GM12878 (cell line): ENCODE measurements around the gene RDH16. TPM values are rescaled to one million over a fixed set of nuclear protein-coding genes. Genes with fewer than 3 reads are reported as not detected.

Source experiments
- ATAC-seq: fragments of 200-7000 bp; cut with Tn5 transposase; 3 replicates; pipeline ENCODE4 v1.9.1; 2020; ENCODE audit warnings: mild to moderate bottlenecking, moderate library complexity
- BruUV-seq: library from RNA; stranded (reverse); fragments of 400-500 nt; replicated peaks from 2 replicates; lab custom pipeline; 2021; lab: Mats Ljungman, UMichigan
- CTCF ChIA-PET: fragments of 300-600 bp; sonication (Branson Sonifier 250); formaldehyde crosslinking; extraction: SDS; loops from one replicate; lab custom pipeline; 2021; ENCODE audit warnings: inconsistent platforms; lab: Yijun Ruan, JAX
- POLR2A ChIA-PET: fragments of 350-600 bp; formaldehyde crosslinking; extraction: SDS; loops from one replicate; lab custom pipeline; 2021; ENCODE audit warnings: inconsistent platforms; lab: Charles Lee
- RAD21 ChIA-PET: fragments of 300-600 bp; sonication (Branson Sonifier 250); formaldehyde crosslinking; loops from one replicate; lab custom pipeline; 2023; ENCODE audit warnings: antibody characterized with exemption; ENCODE audit not compliant: unreplicated experiment; lab: Charles Lee
- SMC1A ChIA-PET: fragments of 300-600 bp; sonication (Branson Sonifier 250); formaldehyde crosslinking; loops from one replicate; lab custom pipeline; 2023; ENCODE audit not compliant: unreplicated experiment, uncharacterized antibody; lab: Charles Lee
- DNase-seq: peaks from one replicate; pipeline ENCODE4 v3.0.0-alpha.2; 2011; ENCODE audit warnings: low read depth, low spot score
- FAIRE-seq: peaks from 3 replicates; lab custom pipeline; 2011; peaks lifted over from hg19 to GRCh38; lab: Jason Lieb, UNC
- H2AFZ ChIP-seq: 2 replicates; pipeline ENCODE4 v1.6.0; 2011; ENCODE audit warnings: low read depth, low read length, control low read depth; ENCODE audit not compliant: control insufficient read depth
- H3K27ac ChIP-seq: 2 replicates; pipeline ENCODE4 v1.5.1; 2011; ENCODE audit warnings: control low read depth; ENCODE audit not compliant: control insufficient read depth, insufficient read depth
- H3K27me3 ChIP-seq, 2 experiments: replicated peaks in 1 of 2; 2 replicates each; pipeline versions ENCODE4 v1.6.0 to v1.6.1; 2011; ENCODE audit warnings: low read length in 1 of 2; ENCODE audit not compliant: control insufficient read depth in 2 of 2, insufficient read depth in 2 of 2
- H3K36me3 ChIP-seq, 2 experiments: 2 replicates each; pipeline ENCODE4 v1.5.1; 2011; ENCODE audit warnings: low read length in 1 of 2; ENCODE audit not compliant: control insufficient read depth in 2 of 2, insufficient read depth in 2 of 2
- H3K4me1 ChIP-seq: 2 replicates; pipeline ENCODE4 v1.6.1; 2011; ENCODE audit warnings: mild to moderate bottlenecking, low read length, moderate library complexity, mixed read lengths; ENCODE audit not compliant: control insufficient read depth, insufficient read depth
- H3K4me2 ChIP-seq: 2 replicates; pipeline ENCODE4 v1.6.0; 2011; ENCODE audit warnings: control low read depth; ENCODE audit not compliant: control insufficient read depth, insufficient read depth
- H3K4me3 ChIP-seq: fragments of 200-600 bp; sonication (generic); 2 replicates; pipeline ENCODE4 v1.5.1; 2016
- H3K79me2 ChIP-seq: 2 replicates; pipeline ENCODE4 v1.6.0; 2011; ENCODE audit warnings: low read length; ENCODE audit not compliant: control insufficient read depth, insufficient read depth
- H3K9ac ChIP-seq: 2 replicates; pipeline ENCODE4 v1.8.0; 2011; ENCODE audit warnings: low read length, control low read depth, mixed read lengths; ENCODE audit not compliant: control insufficient read depth, insufficient read depth
- H3K9me3 ChIP-seq: replicated peaks from 3 replicates; pipeline ENCODE4 v1.5.1; 2011; ENCODE audit warnings: mild to moderate bottlenecking, low read length; ENCODE audit not compliant: control insufficient read depth, insufficient read depth
- H4K20me1 ChIP-seq: 2 replicates; pipeline ENCODE4 v1.6.0; 2011; ENCODE audit not compliant: control insufficient read depth, insufficient read depth
- CBX3 ChIP-seq: fragments of 200-600 bp; sonication (generic); IDR thresholded peaks from 2 replicates; pipeline ENCODE4 v1.6.1; 2016; ENCODE audit warnings: low read depth, borderline replicate concordance
- CEBPB ChIP-seq, 2 experiments: fragments of 150-350 bp in 1 of 2; IDR thresholded peaks; 2 replicates each; pipeline ENCODE4 v1.6.1; 2012 to 2014; ENCODE audit warnings: low read depth in 2 of 2, low read length in 2 of 2, borderline replicate concordance in 1 of 2, inconsistent platforms in 1 of 2
- CHD4 ChIP-seq: fragments of 200-600 bp; sonication (generic); IDR thresholded peaks from 2 replicates; pipeline ENCODE4 v1.6.1; 2016; ENCODE audit warnings: mild to moderate bottlenecking
- IKZF1 ChIP-seq: fragments of 450-650 bp; conservative IDR thresholded peaks from 2 replicates; pipeline ENCODE4 v1.6.1; 2017; ENCODE audit warnings: antibody characterized with exemption, mild to moderate bottlenecking
- MAX ChIP-seq: IDR thresholded peaks from 2 replicates; pipeline ENCODE4 v1.6.1; 2012; ENCODE audit warnings: low read depth, low read length, improper control_type of control experiment
- MTA3 ChIP-seq: IDR thresholded peaks from 2 replicates; pipeline ENCODE4 v1.6.1; 2012; ENCODE audit warnings: low read length, inconsistent platforms, borderline replicate concordance
- MYB ChIP-seq: fragments of 150-350 bp; IDR thresholded peaks from 2 replicates; pipeline ENCODE4 v1.6.1; 2014; ENCODE audit warnings: mild to moderate bottlenecking, low read depth, low read length, borderline replicate concordance
- RFX5 ChIP-seq: IDR thresholded peaks from 2 replicates; pipeline ENCODE4 v1.6.1; 2011; ENCODE audit warnings: low read depth, low read length, improper control_type of control experiment
- RUNX3 ChIP-seq: IDR thresholded peaks from 2 replicates; pipeline ENCODE4 v1.6.1; 2012; ENCODE audit warnings: low read length, inconsistent platforms
- SREBF2 ChIP-seq: IDR thresholded peaks from 2 replicates; pipeline ENCODE4 v1.6.1; 2012; ENCODE audit warnings: mild to moderate bottlenecking, low read length
- TARDBP ChIP-seq: IDR thresholded peaks from 2 replicates; pipeline ENCODE4 v1.6.1; 2016; ENCODE audit warnings: borderline replicate concordance
- TCF3 ChIP-seq: IDR thresholded peaks from 2 replicates; pipeline ENCODE4 v1.6.1; 2012; ENCODE audit warnings: low read depth, mild to moderate bottlenecking, low read length, borderline replicate concordance; ENCODE audit not compliant: insufficient read depth
- WGBS: methylation state at CpG from one replicate; pipeline ENCODE4 v1.1.6; 2016; ENCODE audit warnings: low lambda C conversion rate; ENCODE audit not compliant: insufficient replicate concordance, insufficient coverage; ENCODE audit errors: missing lambda C conversion rate; 5-methylcytosine and 5-hydroxymethylcytosine counted together
- in situ Hi-C: fragments of 300-500 bp; cut with MboI; formaldehyde crosslinking; loops from 9 replicates; pipeline ENCODE4 v1.14.3; 2018; ENCODE audit warnings: mixed read lengths
- intact Hi-C: fragments of 100-400 bp; cut with micrococcal nuclease; formaldehyde crosslinking; loops from one replicate; pipeline ENCODE4 v1.14.2; 2022; ENCODE audit not compliant: unreplicated experiment
- polyA plus RNA-seq, 11 experiments: library from polyadenylated mRNA; depleted of rRNA in 4 of 11; unstranded in 6 of 11; stranded (reverse) in 5 of 11; fragments of >200 nt; fragmentation: Nextera tagmentation in 4 of 11; fragmentation: Illumina TruSeq in 1 of 11; extraction: Ambion mirVana in 4 of 11; extraction: Trizol in 1 of 11; gene quantifications; 1 replicate in 1 of 11; 2 replicates in 10 of 11; pipeline versions ENCODE4 v1.2.1 to v1.2.3, GENCODE V29; 2011 to 2016; ENCODE audit warnings: inconsistent platforms in 2 of 11, missing spikeins in 2 of 11, low read depth in 1 of 11
- total RNA-seq, 4 experiments: library from RNA; depleted of rRNA in 3 of 4; stranded (reverse); fragments of >200 nt in 3 of 4; fragmentation: Illumina TruSeq in 1 of 4; extraction: Trizol in 1 of 4; gene quantifications; 2 replicates each; pipeline versions ENCODE4 v1.2.1 to v1.2.3, GENCODE V29; 2013 to 2021

RDH16 gene
- total and polyA plus RNA-seq, 10 of the 15 experiments (the other 5 are each of a cell fraction or from before 2014, with no cell fraction given): 0.04 to 0.31 (median 0.06) TPM

DNA sequence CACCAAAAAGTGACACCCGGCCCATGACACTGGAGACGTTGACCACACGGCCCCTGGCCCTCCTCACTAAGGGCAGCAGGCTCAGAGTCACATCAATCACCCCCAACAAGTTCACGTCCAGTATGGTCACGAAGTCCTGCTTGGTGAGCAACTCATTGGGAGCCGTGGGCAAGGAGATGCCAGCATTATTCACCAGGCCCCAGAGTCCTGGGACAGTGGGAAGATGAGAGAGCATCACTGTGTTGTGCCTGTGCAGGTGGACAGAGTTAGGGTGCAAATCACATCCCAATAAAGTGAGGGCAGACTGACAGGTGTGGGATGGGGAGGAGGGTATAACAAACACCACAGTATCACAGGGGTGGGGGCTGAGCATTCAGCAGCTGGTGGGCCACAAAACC, 2.5 kb downstream of the RDH16 start:
- ChIA-PET SMC1A (no interaction called here), POLR2A (no interaction called here)
- WGBS: 10% methylated on average over 6 of the region's 6 CpGs

More for the DNA sequence above, 2.5 kb downstream of the RDH16 start:
- Histone ChIP-seq H3K79me2 (no peaks in the 10 kb centered on the region), H4K20me1 (no peaks in the 10 kb centered on the region), H3K4me2 (no peak overlapping the region), H2AFZ (no peak overlapping the region), H3K9me3 (peaks cover 2% of the 10 kb centered on the region; the same call in 1 of the 3 replicates), H3K36me3 (no peaks in the 10 kb centered on the region), H3K4me3 (no peak overlapping the region), H3K9ac (no peak overlapping the region), H3K27me3 (no peaks in the 10 kb centered on the region; a peak in 3 of 4 replicates), H3K27ac (no peak overlapping the region), H3K4me1 (no peaks in the 10 kb centered on the region)
- ChIA-PET CTCF (no interaction called here), RAD21 (no interaction called here)
- intact Hi-C loops (no loop called here), in situ Hi-C loops (no loop called here)
- no TSS peak for BruUV-seq
- TF ChIP-seq CEBPB (IDR thresholded peaks at IDR 0.05; ENCODE audit: borderline replicate concordance in 1 of 2, low read depth in 2 of 2, low read length in 2 of 2) (no peak), MAX (no peak), CHD4 (no peak), RFX5 (no peak), RUNX3 (no peak), TARDBP (no peak), MYB (no peak), TCF3 (no peak), MTA3 (no peak), CBX3 (no peak), IKZF1 (no peak), SREBF2 (no peak)
- DNase-seq (no peak), ATAC-seq (no peak), FAIRE-seq (peak; percentile 35)
